Heart left ventricle (tissue), 16 donors: ENCODE measurements around the gene MAFG. TPM values are rescaled to one million over a fixed set of nuclear protein-coding genes. Genes with fewer than 3 reads are reported as not detected.

Experiments used
- ATAC-seq, 4 donors: fragments of 200-7000 bp; cut with Tn5 transposase; one replicate each; pipeline ENCODE4 v1.9.1; 2020 to 2022; ENCODE audit warnings: moderate library complexity in 4 of 4, mild to moderate bottlenecking in 3 of 4, moderate number of reproducible peaks in 1 of 4
- DNase-seq, 5 donors: peaks; one replicate each; pipeline ENCODE4 v3.0.0-alpha.2; 2020
- H3K27ac ChIP-seq, 12 donors: fragments of 200-600 bp; sonication (generic) in 4 of 12; one replicate each; pipeline versions ENCODE4 v1.5.0 to v1.8.0; 2016 to 2022; ENCODE audit warnings: mild to moderate bottlenecking in 2 of 12
- H3K27me3 ChIP-seq, 9 donors: fragments of 200-600 bp; sonication (generic) in 2 of 9; one replicate each; pipeline versions ENCODE4 v1.5.1 to v1.8.0; 2016 to 2022; ENCODE audit warnings: mild to moderate bottlenecking in 3 of 9
- H3K36me3 ChIP-seq, 9 donors: fragments of 200-600 bp; sonication (generic) in 2 of 9; one replicate each; pipeline versions ENCODE4 v1.5.0 to v1.8.0; 2018 to 2022; ENCODE audit warnings: mild to moderate bottlenecking in 2 of 9
- H3K4me1 ChIP-seq, 12 donors: fragments of 200-600 bp; sonication (generic) in 4 of 12; one replicate each; pipeline versions ENCODE4 v1.5.0 to v1.8.0; 2016 to 2022; ENCODE audit warnings: mild to moderate bottlenecking in 3 of 12
- H3K4me3 ChIP-seq, 12 donors: fragments of 200-600 bp; sonication (generic) in 4 of 12; one replicate each; pipeline versions ENCODE4 v1.5.0 to v1.8.0; 2017 to 2022; ENCODE audit warnings: mild to moderate bottlenecking in 9 of 12, moderate library complexity in 4 of 12
- H3K9me3 ChIP-seq, 12 donors: fragments of 200-600 bp; sonication (generic) in 4 of 12; one replicate each; pipeline versions ENCODE4 v1.5.0 to v1.8.0; 2016 to 2022; ENCODE audit warnings: mild to moderate bottlenecking in 1 of 12
- CTCF ChIP-seq, 12 donors: fragments of 200-600 bp; sonication (generic) in 4 of 12; IDR thresholded peaks; one replicate each; pipeline versions ENCODE4 v1.5.0 to v1.8.0; 2018 to 2022; ENCODE audit warnings: antibody characterized with exemption in 12 of 12, mild to moderate bottlenecking in 5 of 12
- POLR2A ChIP-seq, 2 donors: fragments of 450-650 bp; IDR thresholded peaks; one replicate each; pipeline ENCODE4 v1.6.1; 2017; ENCODE audit warnings: antibody characterized with exemption in 2 of 2, mild to moderate bottlenecking in 2 of 2, moderate library complexity in 2 of 2
- WGBS, 4 donors: extraction: QIAGEN DNeasy Blood & Tissue Kit in 2 of 4; methylation state at CpG; one replicate each; pipeline versions ENCODE4 v1.1.5 to v1.1.7; 2013 to 2018; 5-methylcytosine and 5-hydroxymethylcytosine counted together
- intact Hi-C, 10 donors: fragments of 100-400 bp; cut with DNase I; formaldehyde crosslinking; loops; one replicate each; pipeline versions ENCODE4 v1.11.1 to v1.14.2; 2022
- polyA plus RNA-seq, 2 donors: library from polyadenylated mRNA; stranded (reverse); fragments of 200-250 nt; gene quantifications; one replicate each; pipeline ENCODE4 v1.2.3, GENCODE V29; 2013
- total RNA-seq, 9 donors: library from RNA; depleted of rRNA in 2 of 9; stranded (reverse); fragments of >200 nt in 2 of 9; fragmentation: NEBNext Ultra II Directional in 3 of 9; extraction: Animal tissue kit (Norgen Biotek cat#: 25700) in 3 of 9; gene quantifications; one replicate each; pipeline versions ENCODE4 v1.1.0 to v1.2.4, GENCODE V29; 2016 to 2023
- donor health status: ischemic (EF 13 %, LVEDD 7.1; RV severe dilation, severe dysfunction).
- donor health status: healthy with polysubstance abuse.
- donor health status: DM: no; HTN: yes; CAD: no.
- donor health status: DM: no; HTN: no; CAD: no.
- donor health status: ischemic (EF 25% LVEDD 6.9; RV normal size, moderate dysfunction).
- donor health status: ischemic (EF 25% LVEDD 5.7; RV mildly dilated, moderate dysfunction).
- donor health status: healthy.
- donor health status: DM: yes; HTN: yes; CAD: no.
- donor health status: ischemic (EF 35%, LVEDD 5.7; RV mildly dilated, moderate dysfunction).
- donor health status: nonischemic (EF 11% LVEDD 7.7; RV severe dilation, severe dysfunction).
- donor health status: DM: yes; HTN: yes; CAD: no.
- donor health status: PGD.
- donor health status: ischemic (EF 29% LVEDD 5.4; RV normal size, mild dysfunction).
- donor health status: nonischemic (EF 23%, LVEDD 6.1; RV moderate dilation, normal function).

Gene MAFG
- total and polyA plus RNA-seq, 11 donors: 10.2 to 30.5 (median 18.0) TPM

GRCh38 chr17:81904600-81905423 is 22.7 kb downstream of the MAFG start:
- Histone ChIP-seq H3K36me3 (peaks cover 0 to 53% (median 10%) of the 10 kb centered on the region in 9 donors), H3K9me3 (no peaks in the 10 kb centered on the region), H3K4me3 (no peak overlapping the region), H3K4me1 (peaks cover 1 to 20% (median 7%) of the 10 kb centered on the region in 12 donors), H3K27ac (no peak overlapping the region), H3K27me3 (peaks cover 0 to 19% (median 0%) of the 10 kb centered on the region in 9 donors)
- intact Hi-C loops: no loop called here
- TF ChIP-seq CTCF (IDR thresholded peaks at IDR 0.05) (no peak), POLR2A (IDR thresholded peaks at IDR 0.05) (no peak)
- peak in 1 of 5 donors; percentile 53 for DNase-seq
- 90 to 96% (median 92%) methylated on average over 18 to 28 of the region's 28 CpGs for WGBS, 4 donors
- no peak for ATAC-seq

- Histone ChIP-seq H3K27ac (no peak overlapping the region), H3K36me3 (peaks cover 0 to 58% (median 18%) of the 10 kb centered on the region in 9 donors), H3K27me3 (peaks cover 0 to 19% (median 0%) of the 10 kb centered on the region in 9 donors), H3K4me3 (no peak overlapping the region), H3K4me1 (peaks cover 0 to 15% (median 7%) of the 10 kb centered on the region in 12 donors), H3K9me3 (no peaks in the 10 kb centered on the region)
- TF ChIP-seq CTCF (IDR thresholded peaks at IDR 0.05) (no peak), POLR2A (IDR thresholded peaks at IDR 0.05) (no peak)
- intact Hi-C loops: no loop called here
- DNase-seq: peak in 3 of 5 donors; percentile 17 to 33 (median 20)
- 92 to 94% (median 94%) methylated on average over 17 to 24 of the region's 24 CpGs for WGBS, 4 donors
- no peak for ATAC-seq
Observed at GRCh38 chr17:81903896-81904599, 23.5 kb downstream of the MAFG start.

GRCh38 chr17:81903415-81903831 is 24.1 kb downstream of the MAFG start:
- Histone ChIP-seq H3K27ac (no peak overlapping the region), H3K36me3 (peaks cover 0 to 61% (median 24%) of the 10 kb centered on the region in 9 donors), H3K4me1 (peaks cover 0 to 15% (median 7%) of the 10 kb centered on the region in 12 donors), H3K9me3 (no peaks in the 10 kb centered on the region), H3K4me3 (no peak overlapping the region), H3K27me3 (peaks cover 0 to 19% (median 0%) of the 10 kb centered on the region in 9 donors)
- WGBS, 4 donors: 93 to 100% (median 95%) methylated on average over 1 to 10 of the region's 10 CpGs
- ATAC-seq (no peak), DNase-seq (peak in 2 of 5 donors; percentile 19 to 40)
- intact Hi-C loops: no loop called here
- no peak for TF ChIP-seq CTCF (IDR thresholded peaks at IDR 0.05)
- TF ChIP-seq POLR2A (IDR thresholded peaks at IDR 0.05): no peak
